Activated naive CD4-positive, alpha-beta T cell (primary cell): ENCODE data around the gene PERCC1.
A peak's percentile ranks its signal among the peaks of the same experiment; 100 is the strongest.

ENCODE experiments used
- DNase-seq, 4 experiments: peaks; one replicate each; lab custom pipeline; 2025; lab: John Stamatoyannopoulos, UW

PERCC1 gene

DNA sequence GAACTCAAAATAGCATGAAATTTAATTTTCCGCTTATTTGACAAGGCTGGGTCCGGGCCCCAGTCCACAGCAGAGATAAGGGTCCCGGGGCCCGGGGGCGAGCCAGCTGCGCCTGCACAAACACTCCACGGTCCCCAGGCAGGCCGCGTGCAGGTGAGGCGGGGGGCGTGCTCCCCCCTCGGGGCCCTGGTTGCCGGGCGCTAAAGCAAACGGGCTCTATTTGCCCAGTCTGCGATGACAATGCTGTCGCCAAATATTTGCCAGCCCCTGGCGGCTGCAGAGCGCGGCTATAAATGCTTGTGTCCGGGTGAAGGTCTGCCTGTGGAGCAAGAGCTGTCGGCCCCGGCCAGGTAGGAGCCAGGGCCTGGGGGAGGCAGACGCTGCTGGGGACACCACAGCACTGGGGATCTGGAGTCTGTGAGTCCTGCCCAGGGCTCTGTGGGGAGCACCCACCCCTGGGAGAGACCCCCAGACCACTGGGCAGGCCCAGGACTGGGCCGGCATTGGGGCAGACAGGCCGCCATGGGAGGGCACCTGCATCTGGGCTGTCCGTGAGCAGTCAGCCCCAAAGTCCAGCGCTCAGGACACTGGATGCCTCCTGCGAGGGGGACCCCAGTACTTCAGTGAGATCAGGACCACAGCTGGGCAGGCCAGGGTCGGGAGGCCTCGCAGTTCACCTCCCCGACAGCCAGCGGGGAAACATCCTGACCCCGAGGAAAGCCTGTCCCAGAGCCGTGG, at the start of gene PERCC1:
TSS of gene PERCC1 (plus strand) at position 320 of the 738 bp plus-strand sequence. CDS start 1,516 bp downstream, outside the sequence.
- no peak for DNase-seq

GRCh38 chr16:1381612-1382406, 49.1 kb upstream of the PERCC1 start:
- DNase-seq, result no peak

DNA sequence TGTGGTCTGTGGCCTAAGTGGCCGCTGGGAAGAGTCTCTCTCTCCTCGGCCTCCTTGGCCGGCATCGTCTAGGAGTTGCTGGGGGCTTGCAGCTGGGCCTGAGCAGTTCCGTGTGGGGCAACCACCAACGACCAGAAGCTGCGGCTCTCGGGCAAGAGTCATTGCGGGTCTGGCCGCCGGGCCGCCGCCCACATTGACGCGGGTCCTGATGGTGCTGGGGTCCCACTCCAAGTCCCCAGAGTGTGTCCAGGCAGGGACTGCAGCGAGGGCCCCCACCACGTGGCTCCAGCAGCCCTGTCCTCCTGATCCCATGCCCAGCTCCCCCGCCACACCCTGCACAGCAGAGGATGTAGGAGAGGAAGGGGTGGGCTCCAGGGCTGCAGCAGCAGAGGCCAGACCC, 47.3 kb upstream of the PERCC1 start:
- no peak for DNase-seq

- DNase-seq, result no peak
Observed at GRCh38 chr16:1385232-1385631, 45.6 kb upstream of the PERCC1 start.

DNA sequence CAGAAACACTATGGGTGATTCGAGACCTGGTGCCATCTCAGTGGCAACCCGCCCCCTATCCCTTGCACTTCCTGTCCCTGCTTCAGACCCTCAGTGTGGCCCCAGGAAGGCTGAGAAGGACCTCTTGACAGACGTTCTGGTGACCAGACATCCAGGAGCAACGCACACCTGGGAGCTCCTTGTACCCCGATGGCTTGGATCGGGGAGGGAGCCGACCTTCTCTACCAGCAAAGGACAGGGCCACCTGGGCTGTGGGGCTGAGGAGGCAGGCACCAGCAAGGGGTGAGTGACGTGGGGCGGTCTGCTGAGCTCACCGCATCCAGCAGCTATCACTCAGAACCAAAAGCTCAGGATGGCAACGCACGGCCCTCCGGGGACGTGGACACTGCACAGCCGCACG, 43.5 kb upstream of the PERCC1 start:
- DNase-seq, result no peak

DNA sequence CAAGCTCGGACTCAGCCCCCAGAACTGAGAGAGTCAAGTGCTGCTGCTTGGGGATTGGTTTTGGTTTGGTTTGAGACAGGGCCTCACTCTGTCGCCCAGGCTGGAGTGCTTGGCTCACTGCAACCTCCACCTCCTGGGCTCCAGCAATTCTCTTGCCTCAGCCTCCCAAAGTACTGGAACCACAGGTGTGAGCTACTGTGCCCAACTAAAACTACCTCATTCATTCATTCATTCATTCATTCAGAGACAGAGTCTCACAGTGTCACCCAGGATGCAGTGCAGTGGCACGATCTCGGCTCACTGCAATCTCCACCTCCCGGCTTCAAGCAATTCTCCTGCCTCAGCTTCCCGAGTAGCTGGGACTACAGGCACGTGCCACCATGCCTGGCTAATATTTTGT, 41.1 kb upstream of the PERCC1 start:
- DNase-seq, result no peak

DNA sequence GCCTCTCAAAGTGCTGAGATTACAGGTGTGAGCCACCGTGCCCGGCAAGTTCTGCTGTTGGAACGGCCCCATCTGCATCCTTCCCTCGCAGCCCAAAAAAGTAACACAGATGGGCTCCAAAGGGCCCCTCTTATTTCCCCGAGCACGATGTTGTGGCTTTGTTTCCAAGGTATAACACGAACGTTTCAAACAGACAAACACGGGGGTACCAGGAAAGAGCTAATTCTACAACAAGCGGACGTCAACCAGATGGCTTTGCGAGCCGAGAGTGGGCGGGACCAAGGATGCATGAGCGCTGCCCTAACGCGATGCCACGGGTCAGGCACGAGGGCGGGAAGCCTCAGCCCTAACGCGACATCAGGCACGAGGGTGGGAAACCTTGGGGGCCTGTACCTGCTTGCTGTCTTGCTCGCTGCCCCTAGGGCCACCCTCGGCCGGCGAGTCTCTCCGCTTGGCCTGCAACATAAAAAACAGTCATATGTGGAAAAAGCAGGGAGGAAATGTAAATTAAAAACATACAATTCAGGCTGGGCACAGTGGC, 40.6 kb upstream of the PERCC1 start:
- DNase-seq, result no peak

- DNase-seq, result no peak
Observed at GRCh38 chr16:1392826-1393225, 38.1 kb upstream of the PERCC1 start.

DNA sequence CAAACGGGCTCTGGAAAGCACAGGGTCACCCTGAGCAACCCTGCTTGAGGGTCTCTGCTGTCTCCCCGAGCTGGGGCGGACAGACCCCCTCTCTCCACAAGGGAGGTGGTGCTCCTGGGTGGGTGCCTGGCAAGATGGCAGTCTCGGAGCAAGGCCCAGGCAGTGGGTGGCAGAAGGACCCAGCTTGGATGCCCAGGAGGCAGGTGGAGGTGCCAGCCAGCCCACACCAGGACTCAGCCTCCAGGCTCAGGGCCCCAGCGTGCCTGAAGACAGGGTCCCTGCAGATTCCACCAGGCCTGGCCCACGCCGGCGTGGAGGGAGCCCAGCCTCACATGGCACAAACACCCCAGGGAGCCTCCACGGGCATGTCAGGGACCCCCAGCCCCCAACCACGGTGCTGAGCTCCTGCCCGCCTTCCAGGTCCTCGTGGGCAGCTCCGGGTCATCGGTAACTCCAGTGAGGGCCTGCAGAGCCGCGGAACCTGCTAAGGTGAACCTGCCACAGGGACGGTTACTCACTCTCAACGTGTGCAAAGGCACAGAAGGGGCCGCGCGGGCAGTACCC, 37.2 kb upstream of the PERCC1 start:
- no peak for DNase-seq

GRCh38 chr16:1394367-1394951, 36.4 kb upstream of the PERCC1 start:
- DNase-seq, result no peak

GRCh38 chr16:1395444-1396031, 35.3 kb upstream of the PERCC1 start:
- no peak for DNase-seq

GRCh38 chr16:1397779-1398178, 33.1 kb upstream of the PERCC1 start:
- DNase-seq, result no peak

GRCh38 chr16:1398351-1398750, 32.5 kb upstream of the PERCC1 start:
- DNase-seq, result no peak

GRCh38 chr16:1398826-1399581, 31.9 kb upstream of the PERCC1 start:
- DNase-seq, result no peak

GRCh38 chr16:1401061-1401757, 29.7 kb upstream of the PERCC1 start:
- DNase-seq, result no peak

DNA sequence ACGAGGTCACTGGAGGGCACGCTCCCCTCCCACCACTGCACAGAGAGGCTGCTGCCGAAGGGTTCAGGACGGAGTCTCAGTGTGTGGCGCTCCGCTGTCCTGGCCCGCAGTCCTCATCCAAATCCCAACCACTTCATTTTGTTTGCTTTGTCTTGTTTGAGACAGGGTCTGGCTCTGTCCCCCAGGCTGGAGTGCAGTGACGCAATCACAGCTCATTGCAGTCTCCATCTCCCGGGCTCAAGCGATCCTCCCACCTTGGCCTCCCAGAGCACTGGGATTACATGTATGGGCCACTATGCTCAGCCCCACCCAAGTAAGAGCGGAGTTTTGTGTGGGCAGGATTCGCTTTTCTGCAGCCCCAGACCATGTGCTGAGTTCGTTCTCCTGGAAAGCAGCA, 29.1 kb upstream of the PERCC1 start:
- DNase-seq, result no peak

DNA sequence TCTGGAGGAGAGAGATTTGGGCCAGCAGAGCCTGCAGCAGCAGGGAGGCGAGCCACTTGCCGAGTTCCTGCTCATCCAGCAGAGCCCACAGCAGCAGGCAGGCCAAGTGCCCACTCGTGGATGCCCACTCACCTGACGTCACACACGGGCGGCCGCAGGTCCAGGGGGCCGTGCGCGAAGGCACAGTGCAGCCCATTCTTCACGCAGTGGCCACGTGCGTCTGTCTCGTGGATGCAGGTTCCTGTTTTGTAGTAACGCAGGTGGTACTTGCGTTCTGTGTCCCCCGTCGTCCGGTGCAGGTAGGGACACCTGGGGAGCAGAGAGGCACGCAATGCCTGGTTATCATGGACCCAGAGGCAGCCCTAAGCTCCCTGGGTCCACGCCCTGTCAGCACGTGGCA, 27.8 kb upstream of the PERCC1 start:
- no peak for DNase-seq

DNA sequence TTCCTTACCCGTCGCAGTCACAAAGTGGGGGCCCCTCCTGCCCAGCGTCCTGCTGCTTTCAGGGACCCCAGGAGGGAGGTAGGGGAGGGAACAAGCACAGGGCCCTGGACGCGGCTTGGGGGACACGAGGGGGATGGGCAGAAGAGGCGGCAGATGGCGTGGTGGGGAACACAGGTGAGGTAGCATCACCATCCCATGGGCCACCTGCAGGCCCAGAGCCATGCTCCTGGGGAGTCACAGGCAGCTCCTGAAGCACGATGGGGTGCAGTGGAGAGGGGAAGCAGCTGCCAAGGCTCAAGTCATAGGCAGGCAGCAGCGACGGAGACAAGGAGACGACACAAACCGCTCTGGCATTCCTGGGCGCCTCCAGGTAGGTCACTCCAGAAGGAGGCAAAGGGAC, 27.1 kb upstream of the PERCC1 start:
- no peak for DNase-seq

- DNase-seq, result no peak
Observed at GRCh38 chr16:1407753-1408152, 23.1 kb upstream of the PERCC1 start.

DNA sequence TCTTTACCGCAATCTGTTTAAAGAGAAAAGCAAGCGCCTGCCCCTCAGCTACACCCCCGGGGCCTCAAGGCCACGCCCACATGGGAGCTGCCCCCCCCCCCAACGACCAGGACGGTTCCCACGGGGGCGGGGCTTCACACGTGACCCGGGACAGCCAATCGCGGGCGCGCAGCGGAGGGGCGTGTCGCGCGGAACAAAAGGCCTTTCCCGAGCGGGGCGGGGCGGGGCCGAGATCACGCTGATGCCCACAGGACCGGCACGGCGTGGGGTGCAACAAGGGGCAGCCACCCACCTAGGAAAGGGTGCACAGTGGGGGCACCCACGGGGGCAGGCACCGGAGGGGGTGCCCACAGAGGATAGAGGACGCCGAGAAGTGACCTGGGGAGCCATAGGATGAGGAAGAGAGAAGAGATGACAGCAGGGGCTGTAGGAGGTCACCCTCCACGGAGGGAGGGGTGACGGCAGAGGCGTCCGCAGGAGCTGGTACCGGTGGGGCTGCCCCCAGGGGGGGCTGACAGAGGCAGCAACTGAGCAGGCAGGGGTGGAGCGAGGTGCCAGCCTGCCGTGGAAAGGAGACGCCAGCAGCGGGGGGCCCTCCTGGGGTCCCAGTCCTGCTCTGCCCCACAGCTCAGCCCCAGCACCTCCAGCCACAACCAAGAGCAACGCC, 22.6 kb upstream of the PERCC1 start:
- DNase-seq, result peak; percentile 91 to 96 (median 94)
